Measurements from ENCODE around the gene LUZP2.

- TF ChIP-seq CTCF (IDR thresholded peaks at IDR 0.05 in 8 of 11, conservative IDR thresholded peaks at IDR 0.05 in 3 of 11), result no peak
- no peak for TF ChIP-seq POLR2AphosphoS5 (IDR thresholded peaks at IDR 0.05)
Measured at GRCh38 chr11:24496386-24496735, 492 bp upstream of the LUZP2 start.
